K562 (cell line): ENCODE results near the gene TMSB4X. TPM values are rescaled to one million over a fixed set of nuclear protein-coding genes. Genes with fewer than 3 reads are reported as not detected.
A peak's percentile ranks its signal among the peaks of the same experiment; 100 is the strongest.

Experiments used
- ARID3B ChIP-seq: fragments of 250-450 bp; sonication (Bioruptor Pico); IDR thresholded peaks from 2 replicates; pipeline ENCODE4 v1.4.0; 2020; ENCODE audit warnings: borderline replicate concordance
- CBFA2T2 ChIP-seq: fragments of 450-650 bp; conservative IDR thresholded peaks from 2 replicates; pipeline ENCODE4 v1.6.1; 2017; ENCODE audit warnings: mild to moderate bottlenecking
- CTBP1 ChIP-seq: fragments of 450-650 bp; IDR thresholded peaks from 2 replicates; pipeline ENCODE4 v1.6.1; 2016; ENCODE audit warnings: borderline replicate concordance
- DDX20 ChIP-seq: fragments of 450-650 bp; IDR thresholded peaks from 2 replicates; pipeline ENCODE4 v1.6.1; 2016; ENCODE audit warnings: missing genetic modification characterization, low read depth, mild to moderate bottlenecking, missing compliant biosample characterization, moderate library complexity
- DMBX1 ChIP-seq: fragments of 250-450 bp; sonication (Bioruptor Pico); IDR thresholded peaks from 2 replicates; pipeline ENCODE4 v1.8.0; 2022; ENCODE audit warnings: inconsistent platforms, mild to moderate bottlenecking, moderate library complexity, borderline replicate concordance
- HDAC6 ChIP-seq: IDR thresholded peaks from 2 replicates; pipeline ENCODE4 v1.6.1; 2012; ENCODE audit warnings: low read depth, mild to moderate bottlenecking, control low read depth, inconsistent platforms, low read length, moderate library complexity
- SFPQ ChIP-seq: fragments of 200-400 bp; formaldehyde crosslinking; IDR thresholded peaks from 2 replicates; pipeline ENCODE4 v1.6.1; 2017; ENCODE audit warnings: mild to moderate bottlenecking, low read depth, low read length, moderate library complexity
- SMARCA4 ChIP-seq: fragments of 450-650 bp; IDR thresholded peaks from 2 replicates; pipeline ENCODE4 v1.6.1; 2016
- SPI1 ChIP-seq: IDR thresholded peaks from 2 replicates; pipeline ENCODE4 v1.6.1; 2011; ENCODE audit warnings: low read depth, low read length, control low read depth, borderline replicate concordance
- TBL1XR1 ChIP-seq, 2 experiments: IDR thresholded peaks; 2 replicates each; pipeline ENCODE4 v1.6.1; 2012; ENCODE audit warnings: improper control_type of control experiment in 2 of 2, low read length in 2 of 2, mild to moderate bottlenecking in 1 of 2
- TRIM25 ChIP-seq: fragments of 450-650 bp; IDR thresholded peaks from 2 replicates; pipeline ENCODE4 v1.7.0; 2016; ENCODE audit warnings: borderline replicate concordance
- ZNF318 ChIP-seq, 2 experiments: fragments of 450-650 bp; IDR thresholded peaks; 2 replicates each; pipeline ENCODE4 v1.6.1; 2016; ENCODE audit warnings: mild to moderate bottlenecking in 2 of 2, borderline replicate concordance in 1 of 2, low read depth in 1 of 2, moderate library complexity in 1 of 2
- polyA plus RNA-seq, 8 experiments: library from polyadenylated mRNA; depleted of rRNA in 4 of 8; stranded (reverse) in 5 of 8; unstranded in 3 of 8; fragments of >200 nt; fragmentation: Nextera tagmentation in 2 of 8; fragmentation: Illumina TruSeq in 1 of 8; extraction: Ambion mirVana in 2 of 8; extraction: Trizol in 1 of 8; gene quantifications; 2 replicates each; pipeline versions ENCODE4 v1.2.1 to v1.2.3, GENCODE V29; 2011 to 2014; ENCODE audit warnings: inconsistent platforms in 1 of 8, missing spikeins in 1 of 8
- total RNA-seq, 7 experiments: library from RNA; depleted of rRNA in 6 of 7; stranded (reverse); fragments of >200 nt in 6 of 7; fragmentation: Illumina TruSeq in 2 of 7; extraction: Trizol in 2 of 7; gene quantifications; 2 replicates each; pipeline versions ENCODE4 v1.2.1 to v1.2.3, GENCODE V29; 2011 to 2021; ENCODE audit warnings: low replicate concordance in 1 of 7

Gene TMSB4X
- total and polyA plus RNA-seq, 9 of the 15 experiments (the other 6 are each of a cell fraction or from before 2014, with no cell fraction given): 1,035 to 2,035 (median 1,529) TPM

- peak; percentile 12 to 50; a peak in 2 of 4 replicates for TF ChIP-seq TBL1XR1 (IDR thresholded peaks at IDR 0.05; ENCODE audit: low read length in 2 of 2)
- peak; percentile 94 for TF ChIP-seq DMBX1 (CRISPR knock-in tag)
- TF ChIP-seq TRIM25: no peak
- TF ChIP-seq SPI1: no peak
- peak; percentile 40; the same call in 1 of the 2 replicates for TF ChIP-seq CTBP1
- no peak for TF ChIP-seq SFPQ
- TF ChIP-seq CBFA2T2: 0 out of 2 replicates have a peak, but pooled peaks have one; percentile 24
- TF ChIP-seq SMARCA4: peak; percentile 46; the same call in 1 of the 2 replicates
- no peak for TF ChIP-seq HDAC6
- peak; percentile 76 for TF ChIP-seq DDX20 (tag)
- TF ChIP-seq ARID3B: peak; percentile 93; the same call in 1 of the 2 replicates
- TF ChIP-seq ZNF318 (IDR thresholded peaks at IDR 0.05; ENCODE audit: borderline replicate concordance in 1 of 2, low read depth in 1 of 2): no peak
Measured at GRCh38 chrX:12955882-12956703, 18.8 kb upstream of the TMSB4X start (continued).
